Measurements from ENCODE around the gene STK35.

STK35 gene

DNA sequence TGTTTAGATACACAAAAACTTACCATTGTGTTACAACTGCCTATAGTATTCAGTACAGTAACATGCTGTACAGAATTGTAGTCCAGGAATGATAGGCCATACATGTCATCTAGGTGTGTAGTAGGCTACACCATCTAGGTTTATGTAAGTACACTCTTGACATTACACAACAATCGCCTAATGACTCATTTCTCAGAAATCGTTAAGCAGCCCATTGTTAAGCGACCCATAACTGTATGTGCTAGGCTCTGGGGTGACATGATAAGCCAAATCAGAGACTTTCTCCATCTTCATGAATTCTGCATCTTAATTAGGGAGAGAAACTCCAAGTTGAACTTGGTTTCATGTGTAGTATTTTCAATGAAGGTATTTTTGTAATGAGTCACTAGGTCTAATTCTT lies 17.2 kb downstream of the STK35 start:
- H3K4me2 ChIP-seq (ENCODE audit: low read length), result no peak overlapping the region
- peaks cover 16% of the 10 kb centered on the region for H4K20me1 ChIP-seq (ENCODE audit: control insufficient read depth, insufficient read depth, low read depth, low read length)
- no peaks in the 10 kb centered on the region for H3K27me3 ChIP-seq (ENCODE audit: control insufficient read depth, low read length)
- no peak overlapping the region for H3K4me3 ChIP-seq (ENCODE audit: low read length)
- no peak overlapping the region for H3K27ac ChIP-seq (ENCODE audit: low read depth, low read length)
- peaks cover 99% of the 10 kb centered on the region for H3K79me2 ChIP-seq (ENCODE audit: control insufficient read depth, low read length)
- H3F3A ChIP-seq (ENCODE audit: control insufficient read depth, insufficient read depth), result no peaks in the 10 kb centered on the region
- no peaks in the 10 kb centered on the region for H3K9me2 ChIP-seq (replicated peaks; ENCODE audit: control insufficient read depth, low read length)
- no peaks in the 10 kb centered on the region for H3K9me3 ChIP-seq (ENCODE audit: control insufficient read depth, insufficient read depth, low read length)
- H3K36me3 ChIP-seq (ENCODE audit: control insufficient read depth, low read length), result peaks cover 63% of the 10 kb centered on the region
- TF ChIP-seq, protein P1, sequence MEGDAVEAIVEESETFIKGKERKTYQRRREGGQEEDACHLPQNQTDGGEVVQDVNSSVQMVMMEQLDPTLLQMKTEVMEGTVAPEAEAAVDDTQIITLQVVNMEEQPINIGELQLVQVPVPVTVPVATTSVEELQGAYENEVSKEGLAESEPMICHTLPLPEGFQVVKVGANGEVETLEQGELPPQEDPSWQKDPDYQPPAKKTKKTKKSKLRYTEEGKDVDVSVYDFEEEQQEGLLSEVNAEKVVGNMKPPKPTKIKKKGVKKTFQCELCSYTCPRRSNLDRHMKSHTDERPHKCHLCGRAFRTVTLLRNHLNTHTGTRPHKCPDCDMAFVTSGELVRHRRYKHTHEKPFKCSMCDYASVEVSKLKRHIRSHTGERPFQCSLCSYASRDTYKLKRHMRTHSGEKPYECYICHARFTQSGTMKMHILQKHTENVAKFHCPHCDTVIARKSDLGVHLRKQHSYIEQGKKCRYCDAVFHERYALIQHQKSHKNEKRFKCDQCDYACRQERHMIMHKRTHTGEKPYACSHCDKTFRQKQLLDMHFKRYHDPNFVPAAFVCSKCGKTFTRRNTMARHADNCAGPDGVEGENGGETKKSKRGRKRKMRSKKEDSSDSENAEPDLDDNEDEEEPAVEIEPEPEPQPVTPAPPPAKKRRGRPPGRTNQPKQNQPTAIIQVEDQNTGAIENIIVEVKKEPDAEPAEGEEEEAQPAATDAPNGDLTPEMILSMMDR (IDR thresholded peaks at IDR 0.05; ENCODE audit: low read depth, low read length, poor library complexity, severe bottlenecking), result no peak
- no peak for TF ChIP-seq EZH2phosphoT487 (IDR thresholded peaks at IDR 0.05; ENCODE audit: borderline replicate concordance, low read length)
- H3K4me1 ChIP-seq (ENCODE audit: control insufficient read depth, low read length), result peaks cover 5% of the 10 kb centered on the region; the same call in 1 of the 2 replicates

DNA sequence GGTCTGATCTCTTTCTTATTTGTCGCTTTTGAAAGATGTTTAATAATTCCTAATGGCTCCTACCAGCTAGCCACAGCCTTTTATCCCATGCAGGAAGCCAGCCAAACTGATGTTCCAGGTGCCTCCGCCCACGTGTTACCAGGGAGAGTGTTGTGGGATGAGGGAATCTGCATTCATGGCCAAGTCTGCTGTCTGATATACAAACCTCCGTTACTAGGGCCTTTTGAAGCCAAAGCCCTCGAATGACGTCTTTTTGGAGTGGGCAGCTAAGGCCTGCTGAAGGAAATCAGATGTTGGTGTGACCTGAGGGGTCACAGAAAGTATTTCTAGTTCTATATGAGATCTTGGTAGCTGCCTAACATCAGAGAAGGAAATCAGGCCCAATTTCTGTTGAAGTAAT lies 21.3 kb downstream of the STK35 start:
- no peak for TF ChIP-seq EZH2phosphoT487 (IDR thresholded peaks at IDR 0.05; ENCODE audit: borderline replicate concordance, low read length)
- TF ChIP-seq, protein P1 (IDR thresholded peaks at IDR 0.05; ENCODE audit: low read depth, low read length, poor library complexity, severe bottlenecking), result no peak
- Histone ChIP-seq H3K79me2 (ENCODE audit: control insufficient read depth, low read length) (peaks cover 98% of the 10 kb centered on the region), H3K4me2 (ENCODE audit: low read length) (no peak overlapping the region), H3K9me3 (ENCODE audit: control insufficient read depth, insufficient read depth, low read length) (no peaks in the 10 kb centered on the region), H3K4me1 (ENCODE audit: control insufficient read depth, low read length) (peaks cover 17% of the 10 kb centered on the region), H3K27me3 (ENCODE audit: control insufficient read depth, low read length) (no peaks in the 10 kb centered on the region), H3K4me3 (ENCODE audit: low read length) (no peak overlapping the region), H3K27ac (ENCODE audit: low read depth, low read length) (no peak overlapping the region), H4K20me1 (ENCODE audit: control insufficient read depth, insufficient read depth, low read depth, low read length) (peaks cover 13% of the 10 kb centered on the region; the same call in 1 of the 2 replicates), H3K9me2 (replicated peaks; ENCODE audit: control insufficient read depth, low read length) (no peaks in the 10 kb centered on the region), H3K36me3 (ENCODE audit: control insufficient read depth, low read length) (peaks cover 41% of the 10 kb centered on the region), H3F3A (ENCODE audit: control insufficient read depth, insufficient read depth) (no peaks in the 10 kb centered on the region)

DNA sequence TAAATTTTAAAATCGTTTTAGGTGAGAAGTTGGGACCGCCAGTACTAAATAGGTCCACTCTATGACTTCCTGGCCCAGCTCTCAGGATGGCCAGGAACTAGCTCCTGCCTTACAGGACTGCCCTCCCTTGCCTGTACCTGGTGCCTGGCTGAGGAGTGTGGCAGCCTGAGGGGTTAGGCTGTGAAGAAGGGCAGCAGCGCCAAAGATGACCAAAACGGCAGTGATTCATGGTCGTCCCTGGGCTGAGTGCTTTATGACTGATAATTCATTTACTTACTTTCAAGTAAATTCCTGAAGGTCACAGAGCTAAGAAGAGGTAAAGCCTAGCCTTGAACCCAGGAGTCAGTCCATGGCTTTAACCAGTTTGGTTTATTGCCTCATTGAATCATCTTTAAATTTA lies 22.1 kb downstream of the STK35 start:
- Histone ChIP-seq H3F3A (ENCODE audit: control insufficient read depth, insufficient read depth) (no peaks in the 10 kb centered on the region), H3K9me3 (ENCODE audit: control insufficient read depth, insufficient read depth, low read length) (no peaks in the 10 kb centered on the region), H4K20me1 (ENCODE audit: control insufficient read depth, insufficient read depth, low read depth, low read length) (peaks cover 11% of the 10 kb centered on the region; the same call in 1 of the 2 replicates), H3K4me3 (ENCODE audit: low read length) (no peak overlapping the region), H3K27me3 (ENCODE audit: control insufficient read depth, low read length) (no peaks in the 10 kb centered on the region), H3K9me2 (replicated peaks; ENCODE audit: control insufficient read depth, low read length) (no peaks in the 10 kb centered on the region), H3K27ac (ENCODE audit: low read depth, low read length) (no peak overlapping the region), H3K36me3 (ENCODE audit: control insufficient read depth, low read length) (peaks cover 35% of the 10 kb centered on the region), H3K79me2 (ENCODE audit: control insufficient read depth, low read length) (peaks cover 99% of the 10 kb centered on the region), H3K4me2 (ENCODE audit: low read length) (no peak overlapping the region), H3K4me1 (ENCODE audit: control insufficient read depth, low read length) (peaks cover 17% of the 10 kb centered on the region)
- TF ChIP-seq, protein P1 (IDR thresholded peaks at IDR 0.05; ENCODE audit: low read depth, low read length, poor library complexity, severe bottlenecking), result no peak
- TF ChIP-seq EZH2phosphoT487 (IDR thresholded peaks at IDR 0.05; ENCODE audit: borderline replicate concordance, low read length), result no peak
